GM19099 (cell line): ENCODE data around the gene CTNNB1.

Source experiments
- POLR2A ChIP-seq: IDR thresholded peaks from 3 replicates; pipeline ENCODE4 v1.6.1; 2011; ENCODE audit warnings: low read depth; ENCODE audit not compliant: insufficient read length; ENCODE audit errors: extremely low read depth

CTNNB1 gene

DNA sequence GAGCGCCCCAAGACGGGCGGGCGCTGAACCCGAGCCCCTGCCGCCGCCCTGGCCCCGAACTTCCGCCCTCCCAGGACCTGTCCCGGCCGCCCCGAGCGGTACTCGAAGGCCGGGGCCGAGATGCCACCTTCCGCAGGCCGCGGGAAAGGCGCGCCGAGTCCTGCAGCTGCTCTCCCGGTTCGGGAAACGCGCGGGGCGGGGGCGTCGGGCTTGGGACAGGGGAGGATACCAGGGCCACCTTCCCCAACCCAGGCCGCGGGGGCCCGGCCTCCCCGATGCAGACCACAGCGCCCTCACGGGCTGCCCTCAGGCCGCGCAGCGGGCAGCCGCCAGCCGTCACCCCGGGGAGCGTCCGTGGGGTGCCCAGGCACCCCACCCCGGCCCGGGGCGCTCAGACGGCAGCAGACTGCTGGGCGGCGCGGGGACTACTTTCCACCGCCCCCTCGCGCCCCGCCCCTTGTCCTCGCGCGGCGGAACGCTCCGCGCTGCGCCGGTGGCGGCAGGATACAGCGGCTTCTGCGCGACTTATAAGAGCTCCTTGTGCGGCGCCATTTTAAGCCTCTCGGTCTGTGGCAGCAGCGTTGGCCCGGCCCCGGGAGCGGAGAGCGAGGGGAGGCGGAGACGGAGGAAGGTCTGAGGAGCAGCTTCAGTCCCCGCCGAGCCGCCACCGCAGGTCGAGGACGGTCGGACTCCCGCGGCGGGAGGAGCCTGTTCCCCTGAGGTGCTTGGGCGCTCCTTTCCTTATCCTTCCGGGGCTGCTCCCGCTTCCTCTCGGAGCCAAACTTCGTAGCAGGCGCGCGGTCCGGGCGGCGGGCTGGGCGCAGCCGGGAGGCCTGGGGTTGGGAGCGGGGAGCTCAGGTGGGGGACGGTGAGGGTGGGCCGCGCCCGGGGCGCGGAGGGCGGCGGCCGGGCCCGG is at the start of gene CTNNB1:
Gene CTNNB1, plus strand, starts transcription at position 556 of the 916 bp plus-strand sequence. CDS start 24,564 bp downstream, outside the sequence.
- peak; percentile 99 for TF ChIP-seq POLR2A

DNA sequence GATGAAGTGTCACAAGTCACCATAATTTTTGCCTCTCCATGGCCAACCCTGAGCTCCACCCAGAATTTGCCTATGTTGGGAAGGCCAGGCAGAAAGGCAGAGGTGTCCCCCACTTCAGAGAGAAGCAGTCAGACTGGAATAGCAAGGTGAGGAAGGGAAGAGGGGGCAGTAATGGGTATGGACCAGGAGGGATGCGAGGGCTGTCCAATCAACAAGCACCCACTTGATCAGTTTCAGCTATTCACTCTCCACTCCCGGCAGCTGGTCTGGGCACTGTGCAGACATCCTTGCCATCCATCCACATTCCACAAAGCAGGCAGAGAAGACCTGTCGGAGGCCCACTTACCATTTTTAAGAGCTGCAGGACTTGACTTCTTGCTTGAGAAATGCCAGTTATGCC is 43.5 kb upstream of the CTNNB1 start:
- no peak for TF ChIP-seq POLR2A

DNA sequence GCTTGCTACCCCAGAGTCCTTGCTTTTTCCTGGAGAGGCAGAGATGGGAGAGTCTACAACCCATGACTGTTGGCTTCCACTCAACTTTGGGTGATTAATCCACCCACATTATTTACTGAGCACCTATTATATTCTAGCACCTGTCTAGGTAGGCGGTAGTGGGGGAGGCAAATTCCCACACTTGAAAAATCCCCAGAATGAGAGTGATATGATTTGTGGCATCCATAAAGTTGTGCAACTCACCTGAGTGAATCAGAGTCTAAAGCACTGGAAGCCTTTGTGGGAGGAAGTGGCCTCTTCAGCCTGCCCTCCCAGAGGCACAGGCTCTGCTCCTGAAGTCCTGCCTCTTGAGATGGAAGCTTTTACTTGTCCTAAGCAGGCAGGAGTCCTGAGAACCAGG is 40.4 kb upstream of the CTNNB1 start:
- TF ChIP-seq POLR2A, result no peak

DNA sequence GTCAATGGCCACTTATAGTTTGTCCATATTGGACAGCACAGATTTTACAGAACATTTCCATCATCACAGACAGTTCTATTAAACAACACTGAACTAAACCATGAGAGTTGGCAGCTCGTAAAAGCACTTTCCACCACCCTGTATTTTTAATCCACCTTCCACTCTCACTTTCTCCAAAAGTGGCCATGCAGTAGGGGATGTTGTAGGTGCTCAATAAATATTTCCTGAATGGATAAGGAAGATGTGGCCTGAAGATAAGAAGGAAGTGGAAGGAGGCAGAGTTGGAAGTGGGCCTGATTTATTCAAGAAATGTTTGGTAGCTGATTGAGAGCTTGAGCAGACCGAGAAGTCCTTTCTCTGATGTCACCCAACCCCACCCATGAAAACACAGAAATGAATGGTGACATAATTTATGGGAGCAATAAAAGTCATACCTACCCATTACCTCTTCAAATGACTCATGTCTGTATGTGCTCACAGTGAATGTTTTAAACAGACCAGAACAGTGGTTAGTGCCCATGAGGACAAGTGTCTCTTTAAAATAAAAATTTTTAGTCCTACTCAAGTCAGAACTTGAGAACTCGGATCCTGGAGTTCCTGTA is 39.6 kb upstream of the CTNNB1 start:
- TF ChIP-seq POLR2A, result no peak

DNA sequence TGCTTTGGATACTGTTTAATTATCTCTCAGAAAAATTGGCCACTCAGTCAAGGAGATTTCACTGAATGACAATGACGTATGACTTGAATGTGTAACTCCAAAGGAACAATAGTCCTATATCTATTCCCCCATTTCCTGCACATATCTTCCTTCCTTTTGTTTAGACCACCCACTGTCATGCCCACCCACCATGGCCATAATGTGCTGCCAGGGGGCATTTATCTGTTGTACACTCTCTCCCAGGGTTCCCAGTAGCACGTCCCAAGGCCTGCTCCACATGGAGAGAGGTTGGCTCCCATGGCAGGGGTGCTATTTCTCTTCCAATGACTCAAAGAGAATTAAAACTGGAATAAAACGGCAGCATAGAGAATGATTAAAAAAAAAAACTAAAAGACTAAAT is 36.8 kb upstream of the CTNNB1 start:
- no peak for TF ChIP-seq POLR2A

DNA sequence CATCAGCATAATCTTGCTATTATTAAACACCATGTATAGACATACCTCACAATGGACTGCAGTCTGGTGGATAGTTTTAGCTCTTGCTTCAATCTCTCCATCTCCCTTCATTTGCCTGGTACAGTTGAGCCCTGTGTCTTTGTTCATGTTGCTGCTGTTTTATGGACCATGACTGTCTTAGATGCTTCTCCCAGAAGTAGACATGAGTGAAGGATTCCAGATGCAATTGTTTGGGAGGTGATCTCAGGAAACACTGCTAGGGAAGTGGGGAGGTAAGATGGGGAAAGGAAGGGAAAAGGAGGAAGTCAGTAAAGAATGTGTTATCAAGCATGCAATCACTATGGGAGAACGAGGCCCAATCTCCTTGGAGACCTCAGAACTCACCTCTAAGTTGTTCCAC is 36.3 kb upstream of the CTNNB1 start:
- TF ChIP-seq POLR2A, result no peak

DNA sequence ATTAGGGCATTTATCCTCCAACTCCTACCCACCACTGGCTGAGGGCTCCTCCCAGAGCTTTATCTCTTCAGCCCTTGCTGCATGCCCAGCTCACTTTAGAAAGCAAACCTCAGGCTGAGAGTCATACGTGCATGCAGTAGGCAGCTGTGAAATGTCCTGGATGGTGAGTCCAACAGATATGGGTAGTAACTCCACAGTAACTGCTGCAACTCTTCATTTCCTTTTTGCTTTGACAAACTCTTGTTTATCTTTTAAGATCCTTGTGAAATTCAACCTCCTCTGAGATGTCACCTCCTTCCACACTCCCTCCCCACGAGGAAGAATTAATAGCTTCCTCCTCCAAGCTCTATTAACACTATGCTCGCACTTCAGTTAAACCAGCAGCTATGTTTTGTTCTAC is 35.9 kb upstream of the CTNNB1 start:
- TF ChIP-seq POLR2A, result no peak

DNA sequence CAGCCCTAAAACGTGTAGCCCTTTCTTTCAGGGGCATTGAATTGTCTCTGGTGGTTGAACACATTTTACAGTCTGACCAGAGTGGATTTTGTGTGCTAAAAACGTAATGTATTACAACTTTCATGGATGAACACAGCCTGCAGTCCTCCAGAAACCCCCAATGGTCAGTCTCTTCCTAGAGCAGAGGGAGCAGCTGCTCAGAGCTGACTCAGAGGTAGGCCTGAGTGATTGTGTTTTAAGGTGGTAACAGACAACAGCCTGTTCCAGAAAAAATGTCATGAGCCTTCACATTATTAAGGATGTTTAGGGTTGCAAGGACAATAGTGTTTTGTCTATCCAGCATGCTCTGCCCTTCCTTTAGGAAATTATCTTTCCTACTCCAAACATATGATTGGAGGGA is 34.5 kb upstream of the CTNNB1 start:
- no peak for TF ChIP-seq POLR2A

DNA sequence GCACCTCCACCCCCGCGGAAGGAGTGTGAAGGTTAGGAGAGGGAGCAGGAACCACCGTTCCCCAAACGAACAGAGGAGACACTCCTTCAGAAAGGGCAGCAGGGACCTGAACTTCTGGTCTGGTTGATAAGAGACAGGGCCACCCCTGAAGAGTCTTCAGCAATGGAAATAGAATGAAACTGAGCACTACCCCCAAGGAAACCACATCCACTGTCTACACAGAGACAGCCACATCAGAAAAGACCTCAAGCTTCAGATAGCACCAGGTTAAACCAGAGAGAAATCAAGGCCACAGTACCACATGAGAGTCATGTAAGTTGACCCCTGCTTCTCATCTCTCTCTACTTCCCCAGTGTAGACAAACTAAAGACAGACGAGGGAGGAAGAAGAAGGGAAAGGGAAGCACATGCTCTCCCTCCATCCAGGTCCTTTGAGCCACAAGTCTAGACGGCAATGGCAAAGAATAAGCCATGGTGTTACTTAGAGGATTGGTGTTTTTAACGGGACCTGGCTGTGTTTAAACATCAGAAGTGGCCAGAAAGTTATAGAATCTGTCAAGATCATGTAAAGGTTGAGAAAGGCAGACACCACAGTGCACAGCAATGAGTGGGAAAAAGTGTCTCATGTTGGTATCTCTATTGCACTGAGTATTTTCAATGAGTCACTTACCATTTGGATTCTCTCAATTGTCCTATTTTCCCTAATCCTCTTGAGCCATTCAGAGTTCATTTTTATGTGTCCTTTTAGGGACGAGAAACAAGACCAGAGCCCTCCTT is 31.4 kb upstream of the CTNNB1 start:
- TF ChIP-seq POLR2A, result no peak

DNA sequence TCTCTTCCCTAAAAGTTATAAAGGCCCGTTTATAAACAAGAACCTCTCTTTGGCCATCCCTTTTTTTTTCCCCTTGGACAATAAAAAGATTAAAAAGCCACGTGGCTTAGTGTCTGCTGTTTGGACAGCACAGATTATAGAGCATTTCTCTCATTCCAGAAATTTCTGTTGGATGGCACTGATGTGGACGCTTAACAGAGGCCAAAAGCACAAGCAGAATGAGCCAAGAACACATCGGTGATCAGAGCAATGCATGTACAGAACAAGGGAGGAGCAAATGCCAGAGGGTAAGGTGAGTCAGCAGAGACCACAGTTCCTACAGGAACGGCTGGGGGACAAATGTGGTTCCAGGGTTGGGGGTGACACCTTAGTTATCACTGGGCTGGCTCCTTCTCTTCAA is 30.3 kb upstream of the CTNNB1 start:
- no peak for TF ChIP-seq POLR2A

DNA sequence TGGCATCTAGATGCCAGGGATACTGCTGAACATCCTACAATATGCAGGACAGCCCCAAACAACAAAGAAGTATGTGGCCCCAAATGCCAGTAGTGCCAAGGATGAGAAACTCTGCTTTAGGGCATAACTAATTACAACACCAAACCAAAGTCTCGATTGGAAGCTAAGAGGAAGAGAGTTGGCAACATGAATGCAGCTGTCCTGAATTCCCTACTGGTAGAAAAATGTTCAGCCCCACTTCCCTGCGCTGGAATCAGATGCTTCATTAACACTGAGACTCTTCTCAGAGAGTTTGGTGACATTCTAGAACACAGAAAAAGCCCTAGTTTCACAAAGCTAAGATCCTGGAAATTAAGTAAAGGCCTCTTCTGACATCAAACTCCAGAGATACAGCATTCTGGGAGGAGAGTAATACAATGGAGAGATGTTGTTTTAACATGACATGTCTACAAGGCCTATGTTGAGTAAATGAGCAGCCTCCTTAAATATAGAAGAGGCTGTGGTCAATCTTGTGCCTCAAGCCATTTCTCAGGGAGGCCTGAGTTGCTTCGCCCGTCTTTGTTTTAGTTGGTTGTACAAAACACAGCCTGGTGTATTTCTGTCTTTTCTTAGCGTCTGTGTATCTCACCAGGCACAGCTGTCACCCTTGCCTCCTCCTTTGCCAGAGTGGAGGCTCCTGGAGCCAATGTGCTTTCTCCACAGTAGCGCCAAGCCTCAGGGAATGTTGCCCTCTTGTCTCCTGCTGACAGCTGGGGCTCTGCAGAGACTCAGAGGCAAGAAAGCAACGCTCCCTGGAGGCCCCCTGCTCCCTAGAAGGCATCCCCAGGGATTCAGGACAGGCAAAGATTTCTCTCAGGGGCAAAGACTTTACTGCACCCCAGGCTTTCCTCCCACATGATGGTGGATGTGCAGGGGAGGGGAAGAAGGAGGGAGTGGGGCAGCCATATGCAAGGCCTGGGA is 25.1 kb upstream of the CTNNB1 start:
- no peak for TF ChIP-seq POLR2A

DNA sequence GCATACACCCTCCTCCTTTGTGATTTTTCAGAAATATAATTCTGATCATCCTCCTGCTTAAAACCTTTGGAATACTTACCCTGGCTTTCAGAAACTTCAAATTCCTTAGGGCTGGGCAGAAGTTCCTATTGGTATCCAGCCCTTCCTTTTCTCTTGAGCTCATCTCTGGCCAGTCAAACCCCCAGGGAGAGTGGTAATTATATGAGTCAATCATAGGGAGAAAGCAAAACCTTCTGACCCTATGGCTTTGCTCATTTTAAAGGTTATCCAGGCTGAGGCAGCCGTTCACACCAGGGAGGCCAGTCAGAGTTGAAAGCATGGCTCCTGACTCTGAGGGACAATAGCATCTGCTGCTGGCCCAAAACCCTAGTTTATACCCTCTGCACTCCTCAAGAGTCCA is 23.9 kb upstream of the CTNNB1 start:
- TF ChIP-seq POLR2A, result no peak

DNA sequence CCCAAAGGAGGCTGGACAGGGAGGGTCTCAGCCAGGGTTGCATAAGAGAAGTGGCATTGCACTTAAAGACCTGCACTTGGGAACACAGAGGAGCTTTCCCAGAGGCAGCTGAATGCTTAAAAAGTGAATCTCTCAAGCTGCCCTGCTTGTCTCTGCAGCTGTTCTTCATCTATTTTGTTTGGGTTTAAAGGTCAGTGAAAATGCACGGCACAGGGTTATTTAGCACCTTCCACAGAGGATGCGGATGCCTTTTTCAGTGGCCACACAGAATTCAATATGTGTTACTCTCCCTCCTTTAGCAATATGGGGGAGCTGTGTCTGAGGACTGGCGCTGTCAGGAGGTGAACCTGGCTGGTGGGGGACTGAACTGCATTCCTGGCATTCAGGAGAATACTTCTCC is 22.7 kb upstream of the CTNNB1 start:
- TF ChIP-seq POLR2A, result no peak

DNA sequence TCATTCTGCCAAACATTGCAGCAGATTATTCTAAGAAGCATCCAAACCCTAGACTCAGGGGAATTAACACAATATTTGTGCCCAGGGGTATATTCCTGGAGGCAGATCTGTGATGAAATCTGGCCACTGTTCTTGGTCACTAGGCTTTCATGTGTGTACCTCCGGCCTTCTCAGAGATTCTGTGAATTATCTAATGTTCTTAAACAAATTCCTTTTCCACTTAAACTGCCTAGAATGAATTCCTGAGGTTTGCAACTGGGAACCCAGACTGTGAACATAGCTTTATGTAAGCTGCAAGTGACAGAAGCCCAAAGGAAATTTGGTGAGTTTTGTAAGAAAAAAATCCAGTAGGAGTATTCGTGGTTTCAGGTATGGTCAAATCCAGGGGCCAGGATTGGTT is 20.7 kb upstream of the CTNNB1 start:
- TF ChIP-seq POLR2A, result no peak
